Suprapubic skin (tissue), 4 donors: ENCODE data around the gene HSPG2.

Source experiments
- POLR2A ChIP-seq, 2 donors: fragments of 450-650 bp; IDR thresholded peaks; one replicate each; pipeline ENCODE4 v1.6.1; 2017; ENCODE audit warnings: antibody characterized with exemption in 2 of 2, mild to moderate bottlenecking in 2 of 2, moderate library complexity in 2 of 2
- POLR2AphosphoS5 ChIP-seq, 3 donors: sonication (generic); formaldehyde crosslinking; IDR thresholded peaks; one replicate each; pipeline ENCODE4 v1.6.1; 2017; ENCODE audit warnings: antibody characterized with exemption in 3 of 3
- TF ChIP-seq, protein P1 (sequence below), 2 donors: fragments of 200-600 bp in 1 of 2; fragments of 450-650 bp in 1 of 2; sonication (generic) in 1 of 2; IDR thresholded peaks; one replicate each; pipeline ENCODE4 v1.5.1; 2016 to 2019; ENCODE audit warnings: antibody characterized with exemption in 2 of 2, mild to moderate bottlenecking in 1 of 2, moderate library complexity in 1 of 2

DNA sequence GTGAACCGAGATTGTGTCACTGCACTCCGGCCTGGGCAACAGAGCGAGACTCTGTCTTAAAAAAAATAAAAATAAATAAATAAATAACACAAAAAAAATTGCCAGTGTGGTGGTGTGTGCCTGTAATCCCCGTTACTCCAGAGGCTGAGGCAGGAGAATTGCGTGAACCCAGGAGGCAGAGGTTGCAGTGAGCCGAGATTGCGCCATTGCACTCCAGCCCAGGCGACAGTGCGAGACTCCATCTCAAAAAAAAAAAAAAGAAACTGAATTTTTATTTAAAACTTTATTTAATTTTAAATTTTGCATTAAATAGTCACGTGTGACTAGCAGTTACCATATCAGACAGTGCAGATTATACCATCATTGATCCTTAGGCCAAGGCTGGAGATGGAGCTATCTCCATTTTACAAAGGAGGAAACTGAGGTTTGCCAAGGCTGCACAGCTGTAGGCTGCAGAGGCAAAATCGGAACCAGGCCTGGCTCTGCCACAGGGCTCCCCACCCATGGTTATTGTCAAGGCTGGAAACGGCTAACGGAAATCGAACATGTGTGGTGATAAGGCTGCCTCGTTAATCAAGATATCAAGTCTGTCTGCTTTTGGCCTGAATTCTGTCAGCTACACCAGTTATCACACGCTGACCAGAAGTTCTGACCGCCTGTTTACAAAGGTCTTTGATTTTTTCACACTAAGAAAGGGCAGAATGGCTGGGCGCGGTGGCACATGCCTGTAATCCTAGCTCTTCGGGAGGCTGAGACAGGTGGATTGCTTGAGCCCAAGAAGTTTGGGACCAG, 20.5 kb downstream of the HSPG2 start:
- TF ChIP-seq, protein P1, sequence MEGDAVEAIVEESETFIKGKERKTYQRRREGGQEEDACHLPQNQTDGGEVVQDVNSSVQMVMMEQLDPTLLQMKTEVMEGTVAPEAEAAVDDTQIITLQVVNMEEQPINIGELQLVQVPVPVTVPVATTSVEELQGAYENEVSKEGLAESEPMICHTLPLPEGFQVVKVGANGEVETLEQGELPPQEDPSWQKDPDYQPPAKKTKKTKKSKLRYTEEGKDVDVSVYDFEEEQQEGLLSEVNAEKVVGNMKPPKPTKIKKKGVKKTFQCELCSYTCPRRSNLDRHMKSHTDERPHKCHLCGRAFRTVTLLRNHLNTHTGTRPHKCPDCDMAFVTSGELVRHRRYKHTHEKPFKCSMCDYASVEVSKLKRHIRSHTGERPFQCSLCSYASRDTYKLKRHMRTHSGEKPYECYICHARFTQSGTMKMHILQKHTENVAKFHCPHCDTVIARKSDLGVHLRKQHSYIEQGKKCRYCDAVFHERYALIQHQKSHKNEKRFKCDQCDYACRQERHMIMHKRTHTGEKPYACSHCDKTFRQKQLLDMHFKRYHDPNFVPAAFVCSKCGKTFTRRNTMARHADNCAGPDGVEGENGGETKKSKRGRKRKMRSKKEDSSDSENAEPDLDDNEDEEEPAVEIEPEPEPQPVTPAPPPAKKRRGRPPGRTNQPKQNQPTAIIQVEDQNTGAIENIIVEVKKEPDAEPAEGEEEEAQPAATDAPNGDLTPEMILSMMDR (IDR thresholded peaks at IDR 0.05) = no peak
- TF ChIP-seq POLR2AphosphoS5 (IDR thresholded peaks at IDR 0.05) (no peak), POLR2A (IDR thresholded peaks at IDR 0.05) (no peak)
